ENCODE measurements around the gene CD74.
"Not testable (repeated sequence)": the region's sequence is repeated elsewhere in the genome, so short reads cannot be mapped to it uniquely, and the experiment has no call there.

CD74 gene

GRCh38 chr5:150412319-150413175 is at the start of gene CD74:
TSS of gene CD74 (minus strand) at chr5:150412910. CDS start at chr5:150412749, 161 bp downstream.
- peaks cover 58% of the 10 kb centered on the region for H3K4me1 Mint-ChIP-seq
- no peaks in the 10 kb centered on the region for H3K27me3 Mint-ChIP-seq

GRCh38 chr5:150461231-150461630 is 48.5 kb upstream of the CD74 start:
- Mint-ChIP-seq H3K36me3 (ENCODE audit: low read depth) (no peaks in the 10 kb centered on the region), H3K4me3 (no peak overlapping the region), H3K27ac (no peak overlapping the region), H3K4me1 (peaks cover 28% of the 10 kb centered on the region), H3K27me3 (no peaks in the 10 kb centered on the region), H3K9me3 (no peaks in the 10 kb centered on the region)
- ATAC-seq: no peak
- no peak for DNase-seq

More at GRCh38 chr5:150412319-150413175, at the start of gene CD74:
- peak within 1 kb of the TSS; percentile 98 for H3K4me3 Mint-ChIP-seq
- peaks cover 26% of the 10 kb centered on the region for H3K36me3 Mint-ChIP-seq (ENCODE audit: low read depth)
- H3K9me3 Mint-ChIP-seq: no peaks in the 10 kb centered on the region
- peak; percentile 89 for ATAC-seq
- peak; percentile 93 for DNase-seq
- H3K27ac Mint-ChIP-seq: peak within 1 kb of the TSS; percentile 99

GRCh38 chr5:150460781-150461180 is 48.1 kb upstream of the CD74 start:
- no peaks in the 10 kb centered on the region for H3K36me3 Mint-ChIP-seq (ENCODE audit: low read depth)
- no peak overlapping the region for H3K27ac Mint-ChIP-seq
- ATAC-seq (no peak), DNase-seq (no peak)
- peaks cover 28% of the 10 kb centered on the region for H3K4me1 Mint-ChIP-seq
- H3K4me3 Mint-ChIP-seq: no peak overlapping the region
- no peaks in the 10 kb centered on the region for H3K9me3 Mint-ChIP-seq
- H3K27me3 Mint-ChIP-seq: no peaks in the 10 kb centered on the region

- H3K4me1 Mint-ChIP-seq: peaks cover 28% of the 10 kb centered on the region
- peak overlapping the region; percentile 43 for H3K27ac Mint-ChIP-seq
- no peaks in the 10 kb centered on the region for H3K9me3 Mint-ChIP-seq
- H3K27me3 Mint-ChIP-seq: no peaks in the 10 kb centered on the region
- ATAC-seq (peak; percentile 88), DNase-seq (peak; percentile 93)
- H3K36me3 Mint-ChIP-seq (ENCODE audit: low read depth): no peaks in the 10 kb centered on the region
- H3K4me3 Mint-ChIP-seq: peak overlapping the region; percentile 35
These were observed 46.3 kb upstream of the CD74 start for GRCh38 chr5:150458802-150459557.

- no peak for DNase-seq
- Mint-ChIP-seq H3K9me3 (no peaks in the 10 kb centered on the region), H3K4me3 (no peak overlapping the region), H3K36me3 (ENCODE audit: low read depth) (no peaks in the 10 kb centered on the region), H3K27ac (peak overlapping the region; percentile 59), H3K27me3 (no peaks in the 10 kb centered on the region), H3K4me1 (peaks cover 28% of the 10 kb centered on the region)
- no peak for ATAC-seq
These were observed 45.0 kb upstream of the CD74 start for GRCh38 chr5:150457562-150458240.

GRCh38 chr5:150457121-150457520 is 44.4 kb upstream of the CD74 start:
- DNase-seq (no peak), ATAC-seq (no peak)
- Mint-ChIP-seq H3K4me3 (no peak overlapping the region), H3K27me3 (no peaks in the 10 kb centered on the region), H3K27ac (peak overlapping the region; percentile 59), H3K36me3 (ENCODE audit: low read depth) (no peaks in the 10 kb centered on the region), H3K9me3 (no peaks in the 10 kb centered on the region), H3K4me1 (peaks cover 28% of the 10 kb centered on the region)

GRCh38 chr5:150454492-150455229 is 42.0 kb upstream of the CD74 start:
- Mint-ChIP-seq H3K36me3 (ENCODE audit: low read depth) (peaks cover under 1% of the 10 kb centered on the region), H3K4me1 (peaks cover 25% of the 10 kb centered on the region), H3K27me3 (no peaks in the 10 kb centered on the region), H3K27ac (no peak overlapping the region), H3K4me3 (no peak overlapping the region), H3K9me3 (no peaks in the 10 kb centered on the region)
- ATAC-seq (no peak), DNase-seq (no peak)

- peaks cover 25% of the 10 kb centered on the region for H3K4me1 Mint-ChIP-seq
- not testable (repeated sequence) for H3K4me3 Mint-ChIP-seq; DNase-seq; ATAC-seq; H3K27ac Mint-ChIP-seq; H3K27me3 Mint-ChIP-seq; H3K9me3 Mint-ChIP-seq; H3K36me3 Mint-ChIP-seq (ENCODE audit: low read depth)
These were observed 41.3 kb upstream of the CD74 start for GRCh38 chr5:150454027-150454426.

GRCh38 chr5:150452914-150453313 is 40.2 kb upstream of the CD74 start:
- H3K27me3 Mint-ChIP-seq: no peaks in the 10 kb centered on the region
- H3K27ac Mint-ChIP-seq: no peak overlapping the region
- peaks cover 28% of the 10 kb centered on the region for H3K4me1 Mint-ChIP-seq
- no peak overlapping the region for H3K4me3 Mint-ChIP-seq
- DNase-seq (no peak), ATAC-seq (no peak)
- peaks cover 18% of the 10 kb centered on the region for H3K36me3 Mint-ChIP-seq (ENCODE audit: low read depth)
- H3K9me3 Mint-ChIP-seq: no peaks in the 10 kb centered on the region

GRCh38 chr5:150451594-150451993 is 38.9 kb upstream of the CD74 start:
- ATAC-seq (no peak), DNase-seq (no peak)
- Mint-ChIP-seq H3K27me3 (no peaks in the 10 kb centered on the region), H3K4me1 (peaks cover 29% of the 10 kb centered on the region), H3K36me3 (ENCODE audit: low read depth) (peaks cover 31% of the 10 kb centered on the region), H3K4me3 (no peak overlapping the region), H3K27ac (no peak overlapping the region), H3K9me3 (no peaks in the 10 kb centered on the region)

- peak; percentile 90 for ATAC-seq
- H3K27ac Mint-ChIP-seq: peak within 1 kb of the TSS; percentile 99
- no peaks in the 10 kb centered on the region for H3K9me3 Mint-ChIP-seq
- peak; percentile 93 for DNase-seq
- H3K27me3 Mint-ChIP-seq: no peaks in the 10 kb centered on the region
- H3K4me3 Mint-ChIP-seq: peak within 1 kb of the TSS; percentile 100
- H3K36me3 Mint-ChIP-seq (ENCODE audit: low read depth): peaks cover 50% of the 10 kb centered on the region
- H3K4me1 Mint-ChIP-seq: peaks cover 43% of the 10 kb centered on the region
These were observed 37.0 kb upstream of the CD74 start, which contains the start of gene RPS14 for GRCh38 chr5:150449517-150450339. TSS of gene RPS14 (minus strand) at chr5:150449739. CDS start at chr5:150447733, 2,006 bp downstream.

GRCh38 chr5:150448952-150449516 is 36.3 kb upstream of the CD74 start:
- H3K4me3 Mint-ChIP-seq: peak overlapping the region; percentile 100
- H3K4me1 Mint-ChIP-seq: peaks cover 44% of the 10 kb centered on the region
- H3K36me3 Mint-ChIP-seq (ENCODE audit: low read depth): peaks cover 57% of the 10 kb centered on the region
- DNase-seq (no peak), ATAC-seq (peak; percentile 17)
- no peaks in the 10 kb centered on the region for H3K27me3 Mint-ChIP-seq
- H3K27ac Mint-ChIP-seq: peak overlapping the region; percentile 99
- no peaks in the 10 kb centered on the region for H3K9me3 Mint-ChIP-seq

- H3K36me3 Mint-ChIP-seq (ENCODE audit: low read depth): peaks cover 64% of the 10 kb centered on the region
- no peak for DNase-seq
- peaks cover 46% of the 10 kb centered on the region for H3K4me1 Mint-ChIP-seq
These were observed 35.6 kb upstream of the CD74 start for GRCh38 chr5:150448334-150448733.

More at GRCh38 chr5:150448334-150448733, 35.6 kb upstream of the CD74 start:
- ATAC-seq: no peak
- peak overlapping the region; percentile 100 for H3K4me3 Mint-ChIP-seq
- peak overlapping the region; percentile 99 for H3K27ac Mint-ChIP-seq
- H3K27me3 Mint-ChIP-seq: no peaks in the 10 kb centered on the region
- no peaks in the 10 kb centered on the region for H3K9me3 Mint-ChIP-seq
